ENCODE measurements around the gene VAV1.

DNA sequence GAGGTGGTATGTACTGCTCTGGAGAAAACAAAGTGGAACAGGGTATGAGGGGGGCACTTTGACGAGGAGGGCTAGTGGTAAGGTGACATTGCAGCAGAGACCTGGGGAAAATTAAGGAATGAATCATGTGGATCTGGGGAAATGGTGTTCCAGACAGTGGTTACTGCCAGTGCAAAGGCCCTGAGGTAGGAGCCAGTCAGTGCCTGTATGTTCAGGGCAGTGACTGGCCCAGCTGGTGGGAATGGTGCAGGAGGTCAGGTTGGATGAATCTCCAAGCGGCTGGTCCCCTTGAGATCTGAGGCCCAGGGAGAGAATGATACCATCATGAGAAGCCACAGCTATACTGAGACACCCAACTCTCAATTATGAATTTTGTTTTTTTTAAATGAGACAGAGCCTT is 4.9 kb downstream of the VAV1 start:
- TF ChIP-seq, protein P1, sequence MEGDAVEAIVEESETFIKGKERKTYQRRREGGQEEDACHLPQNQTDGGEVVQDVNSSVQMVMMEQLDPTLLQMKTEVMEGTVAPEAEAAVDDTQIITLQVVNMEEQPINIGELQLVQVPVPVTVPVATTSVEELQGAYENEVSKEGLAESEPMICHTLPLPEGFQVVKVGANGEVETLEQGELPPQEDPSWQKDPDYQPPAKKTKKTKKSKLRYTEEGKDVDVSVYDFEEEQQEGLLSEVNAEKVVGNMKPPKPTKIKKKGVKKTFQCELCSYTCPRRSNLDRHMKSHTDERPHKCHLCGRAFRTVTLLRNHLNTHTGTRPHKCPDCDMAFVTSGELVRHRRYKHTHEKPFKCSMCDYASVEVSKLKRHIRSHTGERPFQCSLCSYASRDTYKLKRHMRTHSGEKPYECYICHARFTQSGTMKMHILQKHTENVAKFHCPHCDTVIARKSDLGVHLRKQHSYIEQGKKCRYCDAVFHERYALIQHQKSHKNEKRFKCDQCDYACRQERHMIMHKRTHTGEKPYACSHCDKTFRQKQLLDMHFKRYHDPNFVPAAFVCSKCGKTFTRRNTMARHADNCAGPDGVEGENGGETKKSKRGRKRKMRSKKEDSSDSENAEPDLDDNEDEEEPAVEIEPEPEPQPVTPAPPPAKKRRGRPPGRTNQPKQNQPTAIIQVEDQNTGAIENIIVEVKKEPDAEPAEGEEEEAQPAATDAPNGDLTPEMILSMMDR (conservative IDR thresholded peaks at IDR 0.05; ENCODE audit: low read depth, low read length): no peak
- no peak for TF ChIP-seq EZH2 (IDR thresholded peaks at IDR 0.05; ENCODE audit: low read length, unreplicated experiment)
